Omental fat pad (tissue), 4 donors: ENCODE measurements around the gene INTS11. TPM values are rescaled to one million over a fixed set of nuclear protein-coding genes. Genes with fewer than 3 reads are reported as not detected.

Experiments used
- ATAC-seq: fragments of 150-250 bp; one replicate; pipeline ENCODE4 v1.9.1; 2016; ENCODE audit warnings: mild to moderate bottlenecking, moderate library complexity; ENCODE audit not compliant: low FRiP score
- DNase-seq: peaks from one replicate; pipeline ENCODE4 v3.0.0-alpha.2; 2019; ENCODE audit warnings: low spot score
- total RNA-seq, 4 donors: library from RNA; depleted of rRNA; stranded (reverse); fragments of >200 nt; gene quantifications; one replicate each; pipeline ENCODE4 v1.1.0, GENCODE V29; 2016
- TF ChIP-seq, protein P1 (sequence below), 3 donors: fragments of 450-650 bp; IDR thresholded peaks; one replicate each; pipeline ENCODE4 v1.5.1; 2016 to 2017; ENCODE audit warnings: antibody characterized with exemption in 3 of 3, mild to moderate bottlenecking in 3 of 3, moderate library complexity in 2 of 3

Gene INTS11
- total RNA-seq, 4 donors from 2014 or later: 71.9 to 103 (median 86.2) TPM

DNA sequence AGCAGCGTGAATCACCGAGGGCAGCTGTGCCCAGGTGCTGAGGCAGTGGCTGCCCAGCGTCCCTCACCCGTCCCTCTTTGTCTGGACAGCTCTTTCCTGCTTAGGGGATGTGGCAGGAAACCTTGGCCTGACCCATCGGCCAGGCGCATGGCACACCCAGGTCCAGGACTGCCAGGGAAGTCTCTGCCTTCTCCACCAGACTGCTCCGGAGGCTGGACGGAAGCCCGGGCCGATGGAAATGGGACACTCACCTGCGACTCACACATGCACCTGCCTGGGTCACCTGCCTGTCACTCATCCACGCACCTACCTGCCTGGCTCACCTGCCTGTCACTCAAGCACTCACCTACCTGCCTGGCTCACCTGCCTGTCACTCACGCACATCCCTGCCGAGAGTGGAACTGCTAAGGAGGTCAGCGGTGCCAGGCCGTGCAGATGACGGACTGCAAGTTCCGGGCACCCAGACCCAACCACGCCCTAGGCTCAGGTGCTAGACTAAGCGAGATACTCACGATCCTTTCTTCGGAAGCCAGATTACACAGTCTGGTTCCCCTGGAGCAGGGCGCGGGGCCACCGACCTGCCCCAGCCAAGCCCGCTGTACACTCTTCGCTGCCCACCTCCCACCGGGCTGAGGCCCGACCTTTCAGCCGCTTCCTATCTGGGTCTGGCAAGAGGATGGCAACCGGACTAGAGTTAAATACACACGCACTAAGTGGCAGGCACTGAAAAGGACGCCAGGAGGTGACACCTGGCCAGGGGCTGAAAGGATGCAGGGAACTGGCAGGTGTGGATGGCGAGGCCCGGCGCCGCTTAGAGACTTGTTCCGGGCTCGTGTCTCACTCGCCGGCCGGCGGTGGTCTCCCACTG lies 51.9 kb downstream of the INTS11 start:
- ATAC-seq (no peak), DNase-seq (no peak)
- TF ChIP-seq, protein P1, sequence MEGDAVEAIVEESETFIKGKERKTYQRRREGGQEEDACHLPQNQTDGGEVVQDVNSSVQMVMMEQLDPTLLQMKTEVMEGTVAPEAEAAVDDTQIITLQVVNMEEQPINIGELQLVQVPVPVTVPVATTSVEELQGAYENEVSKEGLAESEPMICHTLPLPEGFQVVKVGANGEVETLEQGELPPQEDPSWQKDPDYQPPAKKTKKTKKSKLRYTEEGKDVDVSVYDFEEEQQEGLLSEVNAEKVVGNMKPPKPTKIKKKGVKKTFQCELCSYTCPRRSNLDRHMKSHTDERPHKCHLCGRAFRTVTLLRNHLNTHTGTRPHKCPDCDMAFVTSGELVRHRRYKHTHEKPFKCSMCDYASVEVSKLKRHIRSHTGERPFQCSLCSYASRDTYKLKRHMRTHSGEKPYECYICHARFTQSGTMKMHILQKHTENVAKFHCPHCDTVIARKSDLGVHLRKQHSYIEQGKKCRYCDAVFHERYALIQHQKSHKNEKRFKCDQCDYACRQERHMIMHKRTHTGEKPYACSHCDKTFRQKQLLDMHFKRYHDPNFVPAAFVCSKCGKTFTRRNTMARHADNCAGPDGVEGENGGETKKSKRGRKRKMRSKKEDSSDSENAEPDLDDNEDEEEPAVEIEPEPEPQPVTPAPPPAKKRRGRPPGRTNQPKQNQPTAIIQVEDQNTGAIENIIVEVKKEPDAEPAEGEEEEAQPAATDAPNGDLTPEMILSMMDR (IDR thresholded peaks at IDR 0.05): no peak

DNA sequence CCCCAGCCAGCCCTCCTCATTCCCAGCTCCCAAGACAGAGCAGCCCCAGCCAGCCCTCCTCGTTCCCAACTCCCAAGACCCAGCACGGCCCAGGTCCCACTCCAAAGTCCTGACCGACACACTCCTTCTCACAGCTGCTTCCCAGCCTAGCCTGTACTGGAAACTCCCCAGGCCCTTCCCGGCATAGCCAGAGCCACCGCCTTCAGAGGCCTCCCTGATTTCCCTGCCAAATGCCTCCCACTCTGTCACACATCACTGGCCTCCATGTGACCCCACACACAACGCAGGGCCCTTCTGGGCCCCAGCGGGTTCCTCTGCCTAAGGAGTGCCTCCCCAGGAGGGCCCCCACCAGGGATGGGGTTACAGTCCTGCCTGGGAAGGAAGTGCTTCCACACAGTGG lies 53.6 kb downstream of the INTS11 start:
- ATAC-seq (no peak), DNase-seq (no peak)
- TF ChIP-seq, protein P1 (IDR thresholded peaks at IDR 0.05): no peak

DNA sequence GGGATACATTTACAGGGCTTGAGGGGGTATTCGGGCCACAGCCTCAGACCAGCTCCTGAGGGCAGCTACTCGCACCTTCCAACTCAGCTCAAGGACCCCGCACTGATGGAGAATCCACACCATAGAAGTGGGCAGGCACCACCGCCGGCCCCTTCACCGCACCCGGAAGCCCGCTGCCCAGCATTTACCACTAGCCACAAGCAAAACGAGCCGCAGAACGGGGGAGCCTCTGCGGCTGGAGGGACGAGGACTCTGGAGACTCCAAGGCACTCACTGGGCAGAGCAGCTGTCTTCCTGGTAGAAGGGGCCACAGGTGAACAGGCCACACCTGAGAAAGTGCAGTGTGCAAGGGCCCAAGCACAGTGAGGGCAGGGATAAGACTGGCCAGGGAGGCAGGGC lies 56.2 kb downstream of the INTS11 start:
- no peak for ATAC-seq
- DNase-seq: no peak
- TF ChIP-seq, protein P1 (IDR thresholded peaks at IDR 0.05): no peak

DNA sequence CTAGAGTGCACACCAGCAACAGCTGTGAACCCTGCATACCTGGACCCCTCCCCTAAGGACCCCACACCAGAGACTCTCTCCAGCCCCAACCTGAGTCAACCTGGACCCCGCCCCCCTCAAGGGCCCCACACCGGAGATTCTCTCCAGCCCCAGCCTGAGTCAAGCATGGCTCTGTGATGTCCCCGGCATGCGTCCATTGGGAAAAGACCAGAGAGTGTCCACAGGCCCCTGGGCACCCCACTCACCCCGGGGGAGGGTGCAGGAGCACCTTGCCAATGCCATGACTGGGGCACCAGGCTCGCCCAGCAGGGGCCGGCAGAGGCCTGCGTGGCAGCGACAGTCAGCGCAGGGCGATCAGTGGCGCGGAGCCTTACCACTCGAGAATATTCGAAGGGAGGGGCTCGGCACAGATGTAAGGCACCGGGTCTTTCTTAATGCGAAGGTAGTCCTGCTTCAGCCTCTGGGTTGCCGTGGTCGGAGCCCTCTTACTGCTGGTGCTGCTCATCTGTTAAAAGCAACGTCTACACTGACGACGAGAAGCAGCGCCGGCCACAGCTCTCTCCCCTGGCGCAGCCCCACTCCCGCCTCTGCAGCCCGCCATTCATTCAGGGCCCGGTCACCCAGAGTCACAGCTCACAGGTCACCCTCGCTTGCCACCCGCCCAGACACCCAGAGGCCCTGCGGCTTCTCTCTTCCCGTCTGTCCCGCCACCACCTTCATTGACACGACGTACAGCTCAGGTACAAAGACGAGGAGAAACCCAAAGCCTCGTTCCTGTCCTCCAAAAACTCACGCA lies 56.8 kb downstream of the INTS11 start:
- DNase-seq (no peak), ATAC-seq (no peak)
- TF ChIP-seq, protein P1 (IDR thresholded peaks at IDR 0.05): no peak

DNA sequence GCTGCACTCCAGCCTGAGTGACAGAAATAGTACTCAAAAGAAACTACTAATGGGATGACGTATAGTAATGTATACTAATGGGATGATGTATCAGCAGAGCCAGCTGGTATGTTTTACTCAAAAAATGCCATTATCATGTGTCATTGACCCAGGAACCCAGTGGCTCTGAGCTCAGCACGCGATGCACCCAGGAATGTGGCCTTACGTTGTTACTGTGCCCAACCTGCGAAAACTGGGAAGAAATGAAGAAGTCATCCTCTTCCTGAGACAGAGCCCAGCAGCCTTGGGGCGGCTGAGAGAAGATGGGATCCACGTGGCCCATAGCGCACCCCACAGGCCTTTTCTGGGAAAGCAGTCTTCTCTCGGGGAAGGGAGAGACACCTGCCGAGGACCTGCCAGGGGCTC lies 59.6 kb downstream of the INTS11 start:
- TF ChIP-seq, protein P1 (IDR thresholded peaks at IDR 0.05): no peak
- DNase-seq (no peak), ATAC-seq (no peak)

DNA sequence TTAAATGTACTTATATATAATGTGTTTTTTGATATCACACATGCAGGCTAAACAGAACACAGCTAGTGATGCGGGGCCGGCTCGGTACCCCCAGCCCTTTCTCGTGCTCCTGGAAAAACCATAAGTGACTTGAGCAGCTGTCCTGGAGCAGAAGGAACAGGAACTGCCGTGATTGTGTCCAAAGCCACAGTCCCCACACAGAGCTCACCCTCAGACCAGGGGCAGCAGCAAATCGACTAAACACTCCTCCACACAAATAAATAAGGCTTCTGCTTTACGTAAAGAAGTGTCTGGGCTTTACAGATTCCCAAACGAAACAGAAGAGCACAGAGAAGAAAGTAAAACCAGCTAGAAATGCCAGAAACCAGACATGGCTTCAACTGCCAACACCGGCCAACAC lies 60.4 kb downstream of the INTS11 start:
- DNase-seq (no peak), ATAC-seq (no peak)
- TF ChIP-seq, protein P1 (IDR thresholded peaks at IDR 0.05): no peak
